Cardiac muscle cell (in vitro differentiated cells and primary cell): ENCODE results near the gene SEC16A. TPM values are rescaled to one million over a fixed set of nuclear protein-coding genes. Genes with fewer than 3 reads are reported as not detected.
A peak's percentile ranks its signal among the peaks of the same experiment; 100 is the strongest.
"Not testable (repeated sequence)": the region's sequence is repeated elsewhere in the genome, so short reads cannot be mapped to it uniquely, and the experiment has no call there.

ENCODE experiments used
- DNase-seq, 2 donors: peaks; one replicate each; pipeline versions ENCODE4 v3.0.0 to v3.0.0-alpha.2; 2010 to 2017; ENCODE audit warnings: low read depth in 1 of 2, low spot score in 1 of 2
- H3K27ac ChIP-seq: fragments of 200-600 bp; sonication (generic); 2 replicates; pipeline ENCODE4 v1.5.1; 2016
- H3K27me3 ChIP-seq: fragments of 200-600 bp; sonication (generic); 2 replicates; pipeline ENCODE4 v1.6.0; 2016; ENCODE audit warnings: control low read depth
- H3K36me3 ChIP-seq: fragments of 200-600 bp; sonication (generic); 2 replicates; pipeline ENCODE4 v1.5.1; 2016; ENCODE audit warnings: control low read depth
- H3K4me1 ChIP-seq: fragments of 200-600 bp; sonication (generic); 2 replicates; pipeline ENCODE4 v1.8.1; 2017; ENCODE audit warnings: low read depth, mild to moderate bottlenecking, mixed run types
- H3K4me3 ChIP-seq: fragments of 200-600 bp; sonication (generic); 2 replicates; pipeline ENCODE4 v1.5.1; 2016; ENCODE audit warnings: mild to moderate bottlenecking
- H3K9me3 ChIP-seq: fragments of 200-600 bp; sonication (generic); 2 replicates; pipeline ENCODE4 v1.5.1; 2017; ENCODE audit warnings: low read depth, mild to moderate bottlenecking, control low read depth
- CTCF ChIP-seq: IDR thresholded peaks from 2 replicates; pipeline ENCODE4 v1.5.1; 2012; ENCODE audit warnings: low read depth, mild to moderate bottlenecking, low read length
- polyA plus RNA-seq: library from polyadenylated mRNA; unstranded; fragments of >200 nt; fragmentation: Nextera tagmentation; extraction: Ambion mirVana; gene quantifications from 2 replicates; pipeline ENCODE4 v1.2.1, GENCODE V29; 2016
- total RNA-seq: library from RNA; depleted of rRNA; stranded (reverse); fragments of >200 nt; gene quantifications from 2 replicates; pipeline ENCODE4 v1.2.3, GENCODE V29; 2016

The SEC16A gene
- total and polyA plus RNA-seq, 2 experiments from 2014 or later, result 32.3 to 39.5 TPM

GRCh38 chr9:136410500-136411287, 72.1 kb downstream of the SEC16A start, which contains the start of the genes ENTR1 and PMPCA:
Gene ENTR1 (minus strand): TSS chr9:136410614. CDS start chr9:136410397, 217 bp downstream.
Gene PMPCA (plus strand): TSS chr9:136410658. CDS start chr9:136410669, 11 bp downstream.
- Histone ChIP-seq H3K4me1 (peaks cover 12% of the 10 kb centered on the region), H3K36me3 (peaks cover 30% of the 10 kb centered on the region), H3K4me3 (peak within 1 kb of the TSS; percentile 99), H3K9me3 (no peaks in the 10 kb centered on the region), H3K27ac (peak within 1 kb of the TSS; percentile 99), H3K27me3 (no peaks in the 10 kb centered on the region)
- no peak for TF ChIP-seq CTCF
- peak; percentile 92 to 93 for DNase-seq

GRCh38 chr9:136409557-136410455, 73.0 kb downstream of the SEC16A start:
- H3K36me3 ChIP-seq, result peaks cover 38% of the 10 kb centered on the region
- peak overlapping the region; percentile 99 for H3K4me3 ChIP-seq
- H3K27ac ChIP-seq, result peak overlapping the region; percentile 61
- H3K4me1 ChIP-seq, result peaks cover 12% of the 10 kb centered on the region
- DNase-seq, result peak; percentile 42 to 48
- H3K9me3 ChIP-seq, result no peaks in the 10 kb centered on the region
- no peaks in the 10 kb centered on the region for H3K27me3 ChIP-seq
- TF ChIP-seq CTCF, result no peak

GRCh38 chr9:136407911-136408310, 74.9 kb downstream of the SEC16A start:
- DNase-seq, result no peak
- H3K36me3 ChIP-seq, result peaks cover 26% of the 10 kb centered on the region

GRCh38 chr9:136407061-136407460, 75.8 kb downstream of the SEC16A start:
- H3K27ac ChIP-seq, H3K4me3 ChIP-seq, DNase-seq, H3K27me3 ChIP-seq, H3K9me3 ChIP-seq: not testable (repeated sequence)
- Histone ChIP-seq H3K36me3 (peaks cover 20% of the 10 kb centered on the region), H3K4me1 (peaks cover 12% of the 10 kb centered on the region)

More at GRCh38 chr9:136407911-136408310, 74.9 kb downstream of the SEC16A start:
- Histone ChIP-seq H3K27ac (no peak overlapping the region), H3K4me3 (no peak overlapping the region), H3K4me1 (peaks cover 12% of the 10 kb centered on the region), H3K27me3 (no peaks in the 10 kb centered on the region), H3K9me3 (no peaks in the 10 kb centered on the region)
- TF ChIP-seq CTCF, result no peak

- H3K27me3 ChIP-seq, DNase-seq, H3K9me3 ChIP-seq, H3K4me3 ChIP-seq, H3K27ac ChIP-seq, H3K4me1 ChIP-seq: not testable (repeated sequence)
- H3K36me3 ChIP-seq, result peaks cover 18% of the 10 kb centered on the region
Measured at GRCh38 chr9:136405904-136406303, 76.9 kb downstream of the SEC16A start.

GRCh38 chr9:136405481-136405880, 77.4 kb downstream of the SEC16A start:
- DNase-seq, result no peak
- Histone ChIP-seq H3K27me3 (no peaks in the 10 kb centered on the region), H3K27ac (no peak overlapping the region), H3K4me3 (no peak overlapping the region), H3K36me3 (peaks cover 18% of the 10 kb centered on the region), H3K4me1 (peaks cover 3% of the 10 kb centered on the region), H3K9me3 (no peaks in the 10 kb centered on the region)
- no peak for TF ChIP-seq CTCF
